Measurements from ENCODE around the gene C1QTNF5. TPM values are rescaled to one million over a fixed set of nuclear protein-coding genes. Genes with fewer than 3 reads are reported as not detected.

Gene C1QTNF5
- total RNA-seq, 1 experiment from 2014 or later = 3.0 TPM

DNA sequence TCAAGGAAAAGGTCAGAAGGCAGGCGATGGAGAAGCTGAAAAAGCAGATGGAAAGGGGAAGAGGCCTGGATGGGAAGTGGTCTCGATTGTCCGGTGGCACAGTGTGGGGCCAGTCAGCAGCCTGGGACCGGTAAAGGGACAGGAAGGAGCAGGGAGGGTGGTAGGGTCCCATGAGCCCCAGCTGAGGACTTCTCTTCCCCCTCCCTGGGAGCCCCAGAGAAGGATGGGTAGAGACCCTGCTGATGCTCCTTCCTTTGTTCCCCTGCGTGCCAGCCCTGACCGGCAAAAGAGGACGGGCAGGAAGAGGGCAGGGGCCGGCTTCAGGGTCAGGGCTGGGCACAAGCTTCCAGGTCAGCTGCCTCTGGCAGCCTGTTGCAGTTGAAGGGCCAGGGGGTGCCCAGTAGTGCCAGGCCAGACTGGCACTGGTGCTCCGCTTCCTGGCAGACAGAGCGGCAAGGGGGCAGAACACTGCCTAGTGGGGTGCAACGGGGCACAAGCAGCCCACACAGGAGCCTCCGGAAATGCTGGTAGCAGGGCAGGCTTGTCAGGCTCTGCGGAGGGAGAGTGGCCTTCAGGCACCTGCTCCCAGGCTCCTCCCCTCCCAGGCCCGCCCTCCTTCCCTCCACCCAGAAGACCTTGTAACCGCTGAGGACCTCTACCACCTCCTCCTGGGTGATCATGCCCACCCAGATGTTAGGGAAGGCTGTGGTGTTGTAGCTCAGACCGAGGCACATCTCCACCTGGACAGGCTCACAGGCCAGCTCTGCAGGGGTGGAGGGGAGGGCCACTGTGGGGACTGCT is 739 bp upstream of the C1QTNF5 start (continued):
- TF ChIP-seq MXD4 (CRISPR knock-in tag; IDR thresholded peaks at IDR 0.05; ENCODE audit: borderline replicate concordance) (no peak), TP53 (CRISPR knock-in tag; IDR thresholded peaks at IDR 0.05) (no peak), PRRX2 (CRISPR knock-in tag; IDR thresholded peaks at IDR 0.05) (peak; percentile 13; the same call in 1 of the 2 replicates)
- TF ChIP-seq, protein P1, sequence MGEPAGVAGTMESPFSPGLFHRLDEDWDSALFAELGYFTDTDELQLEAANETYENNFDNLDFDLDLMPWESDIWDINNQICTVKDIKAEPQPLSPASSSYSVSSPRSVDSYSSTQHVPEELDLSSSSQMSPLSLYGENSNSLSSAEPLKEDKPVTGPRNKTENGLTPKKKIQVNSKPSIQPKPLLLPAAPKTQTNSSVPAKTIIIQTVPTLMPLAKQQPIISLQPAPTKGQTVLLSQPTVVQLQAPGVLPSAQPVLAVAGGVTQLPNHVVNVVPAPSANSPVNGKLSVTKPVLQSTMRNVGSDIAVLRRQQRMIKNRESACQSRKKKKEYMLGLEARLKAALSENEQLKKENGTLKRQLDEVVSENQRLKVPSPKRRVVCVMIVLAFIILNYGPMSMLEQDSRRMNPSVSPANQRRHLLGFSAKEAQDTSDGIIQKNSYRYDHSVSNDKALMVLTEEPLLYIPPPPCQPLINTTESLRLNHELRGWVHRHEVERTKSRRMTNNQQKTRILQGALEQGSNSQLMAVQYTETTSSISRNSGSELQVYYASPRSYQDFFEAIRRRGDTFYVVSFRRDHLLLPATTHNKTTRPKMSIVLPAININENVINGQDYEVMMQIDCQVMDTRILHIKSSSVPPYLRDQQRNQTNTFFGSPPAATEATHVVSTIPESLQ (CRISPR knock-in tag; IDR thresholded peaks at IDR 0.05) = no peak
- TF ChIP-seq, protein P2, sequence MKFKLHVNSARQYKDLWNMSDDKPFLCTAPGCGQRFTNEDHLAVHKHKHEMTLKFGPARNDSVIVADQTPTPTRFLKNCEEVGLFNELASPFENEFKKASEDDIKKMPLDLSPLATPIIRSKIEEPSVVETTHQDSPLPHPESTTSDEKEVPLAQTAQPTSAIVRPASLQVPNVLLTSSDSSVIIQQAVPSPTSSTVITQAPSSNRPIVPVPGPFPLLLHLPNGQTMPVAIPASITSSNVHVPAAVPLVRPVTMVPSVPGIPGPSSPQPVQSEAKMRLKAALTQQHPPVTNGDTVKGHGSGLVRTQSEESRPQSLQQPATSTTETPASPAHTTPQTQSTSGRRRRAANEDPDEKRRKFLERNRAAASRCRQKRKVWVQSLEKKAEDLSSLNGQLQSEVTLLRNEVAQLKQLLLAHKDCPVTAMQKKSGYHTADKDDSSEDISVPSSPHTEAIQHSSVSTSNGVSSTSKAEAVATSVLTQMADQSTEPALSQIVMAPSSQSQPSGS (CRISPR knock-in tag; IDR thresholded peaks at IDR 0.05; ENCODE audit: borderline replicate concordance, low read depth) = no peak
- TF ChIP-seq, protein P3, sequence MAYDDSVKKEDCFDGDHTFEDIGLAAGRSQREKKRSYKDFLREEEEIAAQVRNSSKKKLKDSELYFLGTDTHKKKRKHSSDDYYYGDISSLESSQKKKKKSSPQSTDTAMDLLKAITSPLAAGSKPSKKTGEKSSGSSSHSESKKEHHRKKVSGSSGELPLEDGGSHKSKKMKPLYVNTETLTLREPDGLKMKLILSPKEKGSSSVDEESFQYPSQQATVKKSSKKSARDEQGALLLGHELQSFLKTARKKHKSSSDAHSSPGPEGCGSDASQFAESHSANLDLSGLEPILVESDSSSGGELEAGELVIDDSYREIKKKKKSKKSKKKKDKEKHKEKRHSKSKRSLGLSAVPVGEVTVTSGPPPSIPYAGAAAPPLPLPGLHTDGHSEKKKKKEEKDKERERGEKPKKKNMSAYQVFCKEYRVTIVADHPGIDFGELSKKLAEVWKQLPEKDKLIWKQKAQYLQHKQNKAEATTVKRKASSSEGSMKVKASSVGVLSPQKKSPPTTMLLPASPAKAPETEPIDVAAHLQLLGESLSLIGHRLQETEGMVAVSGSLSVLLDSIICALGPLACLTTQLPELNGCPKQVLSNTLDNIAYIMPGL (CRISPR knock-in tag; IDR thresholded peaks at IDR 0.05) = no peak
- TF ChIP-seq, protein P4, sequence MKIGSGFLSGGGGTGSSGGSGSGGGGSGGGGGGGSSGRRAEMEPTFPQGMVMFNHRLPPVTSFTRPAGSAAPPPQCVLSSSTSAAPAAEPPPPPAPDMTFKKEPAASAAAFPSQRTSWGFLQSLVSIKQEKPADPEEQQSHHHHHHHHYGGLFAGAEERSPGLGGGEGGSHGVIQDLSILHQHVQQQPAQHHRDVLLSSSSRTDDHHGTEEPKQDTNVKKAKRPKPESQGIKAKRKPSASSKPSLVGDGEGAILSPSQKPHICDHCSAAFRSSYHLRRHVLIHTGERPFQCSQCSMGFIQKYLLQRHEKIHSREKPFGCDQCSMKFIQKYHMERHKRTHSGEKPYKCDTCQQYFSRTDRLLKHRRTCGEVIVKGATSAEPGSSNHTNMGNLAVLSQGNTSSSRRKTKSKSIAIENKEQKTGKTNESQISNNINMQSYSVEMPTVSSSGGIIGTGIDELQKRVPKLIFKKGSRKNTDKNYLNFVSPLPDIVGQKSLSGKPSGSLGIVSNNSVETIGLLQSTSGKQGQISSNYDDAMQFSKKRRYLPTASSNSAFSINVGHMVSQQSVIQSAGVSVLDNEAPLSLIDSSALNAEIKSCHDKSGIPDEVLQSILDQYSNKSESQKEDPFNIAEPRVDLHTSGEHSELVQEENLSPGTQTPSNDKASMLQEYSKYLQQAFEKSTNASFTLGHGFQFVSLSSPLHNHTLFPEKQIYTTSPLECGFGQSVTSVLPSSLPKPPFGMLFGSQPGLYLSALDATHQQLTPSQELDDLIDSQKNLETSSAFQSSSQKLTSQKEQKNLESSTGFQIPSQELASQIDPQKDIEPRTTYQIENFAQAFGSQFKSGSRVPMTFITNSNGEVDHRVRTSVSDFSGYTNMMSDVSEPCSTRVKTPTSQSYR (CRISPR knock-in tag; IDR thresholded peaks at IDR 0.05) = no peak

DNA sequence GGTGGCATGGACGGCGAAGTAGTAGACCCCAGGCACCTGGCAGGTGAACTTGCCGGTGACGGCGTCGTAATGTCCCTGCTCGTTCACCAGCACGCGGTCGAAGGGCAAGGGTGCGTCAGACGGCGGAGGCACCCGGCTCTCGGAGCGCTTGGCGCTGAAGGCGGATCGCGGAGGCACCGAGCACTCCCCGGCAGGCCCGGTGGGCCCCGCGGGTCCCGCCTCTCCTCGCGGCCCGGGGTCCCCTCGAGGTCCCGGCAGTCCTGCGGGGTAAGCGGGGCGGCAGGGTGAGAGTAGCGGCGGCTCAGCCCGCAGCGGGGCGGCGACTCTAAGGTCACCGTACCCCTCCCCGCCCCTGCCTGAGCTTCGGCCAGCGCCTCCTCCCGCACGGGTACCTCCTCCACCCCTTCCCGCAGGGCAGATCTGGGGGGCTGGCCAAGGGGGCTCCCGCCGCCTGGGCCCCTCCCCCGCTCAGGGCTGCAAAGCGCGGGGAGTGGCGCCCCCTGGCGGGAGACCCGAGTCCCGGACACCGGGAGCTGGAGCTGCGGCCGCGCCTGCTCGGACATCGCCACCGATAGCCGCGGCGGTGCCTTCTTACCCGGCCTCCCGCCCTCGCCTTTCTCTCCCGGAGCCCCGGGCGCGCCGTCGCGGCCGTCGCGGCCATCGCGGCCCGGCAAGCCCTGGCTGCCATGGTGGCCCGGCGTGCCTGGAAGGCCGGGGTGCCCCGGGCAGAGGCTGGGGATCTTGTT is 921 bp downstream of the C1QTNF5 start:
- peak; percentile 85 for DNase-seq (ENCODE audit: low spot score)
- Mint-ChIP-seq H3K27me3 (ENCODE audit: low read depth) (peaks cover 53% of the 10 kb centered on the region), H3K36me3 (peaks cover 7% of the 10 kb centered on the region), H3K4me1 (peaks cover 52% of the 10 kb centered on the region), H3K27ac (no peak overlapping the region), H3K9me3 (no peaks in the 10 kb centered on the region), H3K4me3 (peak overlapping the region; percentile 100)
- peak; percentile 12 for ATAC-seq
- CTCF ChIA-PET = interaction anchor here (0.5 to 10.4 kb wide), 43 partner anchors 8 to 378 kb away, joined by 3 to 387 read pairs (median 5); partner anchors contain the start of genes CBL, DPAGT1, HINFP and MCAM
- POLR2A ChIA-PET = interaction anchor here (1.3 to 3.9 kb wide), 2 partner anchors 23 to 135 kb away, joined by 3 to 35 read pairs; partner anchors contain the start of gene MCAM
- TF ChIP-seq RORB (CRISPR knock-in tag; IDR thresholded peaks at IDR 0.05) (no peak), ZNF416 (CRISPR knock-in tag; IDR thresholded peaks at IDR 0.05) (no peak), CBFB (CRISPR knock-in tag; IDR thresholded peaks at IDR 0.05; ENCODE audit: low read depth) (0 out of 2 replicates have a peak, but pooled peaks have one; percentile 44), JAZF1 (CRISPR knock-in tag; IDR thresholded peaks at IDR 0.05) (no peak), ATF1 (CRISPR knock-in tag; IDR thresholded peaks at IDR 0.05) (peak; percentile 81; the same call in 1 of the 2 replicates), CREB1 (CRISPR knock-in tag; IDR thresholded peaks at IDR 0.05) (no peak), NR1H2 (CRISPR knock-in tag; IDR thresholded peaks at IDR 0.05) (no peak), TP53 (CRISPR knock-in tag; IDR thresholded peaks at IDR 0.05) (peak; percentile 70; the same call in 1 of the 2 replicates), MYBL2 (CRISPR knock-in tag; IDR thresholded peaks at IDR 0.05) (peak; percentile 82)
- TF ChIP-seq, protein P5, sequence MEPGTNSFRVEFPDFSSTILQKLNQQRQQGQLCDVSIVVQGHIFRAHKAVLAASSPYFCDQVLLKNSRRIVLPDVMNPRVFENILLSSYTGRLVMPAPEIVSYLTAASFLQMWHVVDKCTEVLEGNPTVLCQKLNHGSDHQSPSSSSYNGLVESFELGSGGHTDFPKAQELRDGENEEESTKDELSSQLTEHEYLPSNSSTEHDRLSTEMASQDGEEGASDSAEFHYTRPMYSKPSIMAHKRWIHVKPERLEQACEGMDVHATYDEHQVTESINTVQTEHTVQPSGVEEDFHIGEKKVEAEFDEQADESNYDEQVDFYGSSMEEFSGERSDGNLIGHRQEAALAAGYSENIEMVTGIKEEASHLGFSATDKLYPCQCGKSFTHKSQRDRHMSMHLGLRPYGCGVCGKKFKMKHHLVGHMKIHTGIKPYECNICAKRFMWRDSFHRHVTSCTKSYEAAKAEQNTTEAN (CRISPR knock-in tag; IDR thresholded peaks at IDR 0.05) = no peak; the same call in 1 of the 2 replicates
- TF ChIP-seq, protein P6, sequence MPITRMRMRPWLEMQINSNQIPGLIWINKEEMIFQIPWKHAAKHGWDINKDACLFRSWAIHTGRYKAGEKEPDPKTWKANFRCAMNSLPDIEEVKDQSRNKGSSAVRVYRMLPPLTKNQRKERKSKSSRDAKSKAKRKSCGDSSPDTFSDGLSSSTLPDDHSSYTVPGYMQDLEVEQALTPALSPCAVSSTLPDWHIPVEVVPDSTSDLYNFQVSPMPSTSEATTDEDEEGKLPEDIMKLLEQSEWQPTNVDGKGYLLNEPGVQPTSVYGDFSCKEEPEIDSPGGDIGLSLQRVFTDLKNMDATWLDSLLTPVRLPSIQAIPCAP (CRISPR knock-in tag; IDR thresholded peaks at IDR 0.05) = no peak
- TF ChIP-seq, protein P7, sequence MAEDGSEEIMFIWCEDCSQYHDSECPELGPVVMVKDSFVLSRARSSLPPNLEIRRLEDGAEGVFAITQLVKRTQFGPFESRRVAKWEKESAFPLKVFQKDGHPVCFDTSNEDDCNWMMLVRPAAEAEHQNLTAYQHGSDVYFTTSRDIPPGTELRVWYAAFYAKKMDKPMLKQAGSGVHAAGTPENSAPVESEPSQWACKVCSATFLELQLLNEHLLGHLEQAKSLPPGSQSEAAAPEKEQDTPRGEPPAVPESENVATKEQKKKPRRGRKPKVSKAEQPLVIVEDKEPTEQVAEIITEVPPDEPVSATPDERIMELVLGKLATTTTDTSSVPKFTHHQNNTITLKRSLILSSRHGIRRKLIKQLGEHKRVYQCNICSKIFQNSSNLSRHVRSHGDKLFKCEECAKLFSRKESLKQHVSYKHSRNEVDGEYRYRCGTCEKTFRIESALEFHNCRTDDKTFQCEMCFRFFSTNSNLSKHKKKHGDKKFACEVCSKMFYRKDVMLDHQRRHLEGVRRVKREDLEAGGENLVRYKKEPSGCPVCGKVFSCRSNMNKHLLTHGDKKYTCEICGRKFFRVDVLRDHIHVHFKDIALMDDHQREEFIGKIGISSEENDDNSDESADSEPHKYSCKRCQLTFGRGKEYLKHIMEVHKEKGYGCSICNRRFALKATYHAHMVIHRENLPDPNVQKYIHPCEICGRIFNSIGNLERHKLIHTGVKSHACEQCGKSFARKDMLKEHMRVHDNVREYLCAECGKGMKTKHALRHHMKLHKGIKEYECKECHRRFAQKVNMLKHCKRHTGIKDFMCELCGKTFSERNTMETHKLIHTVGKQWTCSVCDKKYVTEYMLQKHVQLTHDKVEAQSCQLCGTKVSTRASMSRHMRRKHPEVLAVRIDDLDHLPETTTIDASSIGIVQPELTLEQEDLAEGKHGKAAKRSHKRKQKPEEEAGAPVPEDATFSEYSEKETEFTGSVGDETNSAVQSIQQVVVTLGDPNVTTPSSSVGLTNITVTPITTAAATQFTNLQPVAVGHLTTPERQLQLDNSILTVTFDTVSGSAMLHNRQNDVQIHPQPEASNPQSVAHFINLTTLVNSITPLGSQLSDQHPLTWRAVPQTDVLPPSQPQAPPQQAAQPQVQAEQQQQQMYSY (CRISPR knock-in tag; IDR thresholded peaks at IDR 0.05) = 0 out of 2 replicates have a peak, but pooled peaks have one; percentile 18

All from WTC11 (cell line).